Femur (tissue), 1 donor: ENCODE results near the gene TTC23.
A peak's percentile ranks its signal among the peaks of the same experiment; 100 is the strongest.
"Not testable (repeated sequence)": the region's sequence is repeated elsewhere in the genome, so short reads cannot be mapped to it uniquely, and the experiment has no call there.

Source experiments
- DNase-seq: peaks from one replicate; pipeline ENCODE4 v3.0.0-alpha.2; 2017

Gene TTC23

DNA sequence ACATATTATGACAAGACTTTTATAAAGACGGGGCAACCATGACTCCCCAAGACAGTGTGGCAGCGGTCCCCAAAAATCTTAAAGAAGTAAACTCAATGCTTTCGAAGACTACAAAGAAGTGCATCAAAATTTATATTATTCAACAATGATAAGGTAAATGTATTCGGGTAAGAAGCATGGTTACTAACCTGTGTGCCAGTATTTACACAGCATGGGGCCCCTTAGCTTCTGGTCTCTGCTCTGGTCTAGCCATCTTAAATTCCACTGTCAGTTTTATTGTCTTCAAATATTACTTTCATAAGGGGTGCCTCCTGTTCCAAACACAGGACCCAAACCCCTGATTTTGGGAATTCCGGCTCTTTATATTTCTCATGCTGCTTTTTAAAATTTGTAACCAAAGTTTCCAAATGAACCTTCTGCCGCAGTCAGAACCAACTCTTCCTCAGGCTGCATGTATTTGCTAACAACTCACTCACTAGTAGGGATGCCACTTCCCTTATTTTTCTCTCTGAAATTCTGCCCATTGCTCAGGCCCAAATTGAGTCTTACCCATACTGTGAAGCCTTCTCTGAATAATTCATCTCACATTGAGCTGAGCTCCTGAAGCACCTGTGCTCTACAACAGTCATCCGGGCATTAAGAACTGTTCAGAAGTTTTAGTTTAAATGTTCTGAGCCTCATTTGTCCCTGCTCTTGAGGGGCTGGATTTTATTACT is 1.2 kb downstream of the TTC23 start:
- no peak for DNase-seq

DNA sequence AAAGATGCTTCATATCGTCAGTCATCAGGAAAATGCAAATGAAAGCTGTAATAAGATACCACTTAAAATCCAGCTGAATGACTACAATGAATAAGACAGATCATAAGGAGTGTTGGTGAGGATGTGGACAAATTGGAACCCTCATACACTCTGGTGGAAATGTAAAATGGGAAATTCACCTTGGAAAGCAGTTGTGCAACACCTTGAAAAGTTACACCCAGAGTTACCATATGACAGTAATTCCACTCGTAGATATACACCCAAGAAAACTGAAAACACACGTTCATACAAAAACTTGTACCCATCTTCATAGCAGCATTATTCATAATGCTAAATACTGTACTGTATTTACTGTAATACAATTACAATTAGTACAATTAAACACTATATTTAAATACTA is 2.3 kb downstream of the TTC23 start:
- DNase-seq: no peak

DNA sequence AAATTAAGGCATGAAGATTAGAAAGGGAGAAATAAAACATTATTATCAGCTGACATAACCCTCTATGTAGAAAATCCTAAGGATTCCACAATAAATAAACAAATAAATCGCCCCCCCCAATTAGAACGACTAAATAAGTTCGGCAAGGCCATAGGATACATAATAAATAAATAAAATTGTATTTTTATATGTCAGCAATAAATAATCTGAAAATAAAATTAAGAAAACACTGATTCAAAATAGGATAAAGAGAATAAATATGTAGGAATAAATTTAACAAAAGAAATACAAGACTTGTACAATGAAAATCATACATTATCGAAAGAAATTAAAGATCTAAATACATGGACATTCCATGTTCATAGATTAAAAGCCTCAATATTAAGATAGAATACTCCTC is 5.1 kb downstream of the TTC23 start:
- DNase-seq: no peak

DNA sequence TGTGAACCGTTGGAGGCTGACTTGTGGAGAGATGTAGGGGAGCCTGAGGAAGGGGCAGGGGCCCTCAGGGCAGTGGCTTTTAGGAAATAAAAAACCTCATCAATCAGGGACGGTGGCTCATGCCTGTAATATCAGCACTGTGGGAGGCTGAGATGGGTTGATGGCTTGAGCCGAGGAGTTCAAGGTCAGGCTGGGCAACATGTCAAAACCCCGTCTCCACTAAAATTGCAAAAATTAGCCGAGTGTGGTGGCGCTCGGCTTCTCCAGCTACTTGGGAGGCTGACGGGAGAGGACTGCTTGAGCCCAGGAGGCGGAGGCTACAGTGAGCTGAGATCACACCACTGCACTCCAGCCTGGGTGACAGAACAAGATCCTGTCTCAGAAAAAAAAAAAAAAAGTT is 7.6 kb downstream of the TTC23 start:
- DNase-seq: no peak

DNA sequence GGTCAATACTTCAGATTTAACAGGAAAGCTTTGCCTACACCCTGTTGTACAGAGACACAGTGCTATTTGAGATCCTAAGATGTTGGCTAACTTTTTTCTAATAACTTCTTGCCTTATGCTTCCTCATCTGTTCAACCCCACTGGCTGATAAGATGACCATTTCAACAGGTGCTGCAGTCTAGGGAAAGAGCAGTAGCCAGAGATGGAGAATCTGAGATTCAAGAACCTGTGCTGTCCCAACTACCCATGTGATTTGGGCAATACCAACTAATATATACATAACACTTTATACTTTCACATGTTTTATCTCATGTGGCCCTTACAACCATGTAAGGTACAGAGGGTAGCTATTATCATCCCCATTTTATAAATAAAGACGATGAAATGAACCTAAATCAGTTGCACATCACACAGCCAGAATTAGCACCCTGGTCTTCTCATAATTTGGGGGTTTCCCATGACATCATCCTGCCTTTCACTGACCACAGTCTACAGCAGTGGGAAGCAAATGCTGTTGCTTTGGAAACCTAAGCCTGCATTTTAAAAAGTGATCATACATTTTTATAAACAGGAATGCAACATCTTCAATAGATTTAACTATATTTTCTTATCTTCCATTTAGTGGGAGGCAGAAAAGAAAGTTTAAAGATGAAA is 9.7 kb downstream of the TTC23 start:
- no peak for DNase-seq

DNA sequence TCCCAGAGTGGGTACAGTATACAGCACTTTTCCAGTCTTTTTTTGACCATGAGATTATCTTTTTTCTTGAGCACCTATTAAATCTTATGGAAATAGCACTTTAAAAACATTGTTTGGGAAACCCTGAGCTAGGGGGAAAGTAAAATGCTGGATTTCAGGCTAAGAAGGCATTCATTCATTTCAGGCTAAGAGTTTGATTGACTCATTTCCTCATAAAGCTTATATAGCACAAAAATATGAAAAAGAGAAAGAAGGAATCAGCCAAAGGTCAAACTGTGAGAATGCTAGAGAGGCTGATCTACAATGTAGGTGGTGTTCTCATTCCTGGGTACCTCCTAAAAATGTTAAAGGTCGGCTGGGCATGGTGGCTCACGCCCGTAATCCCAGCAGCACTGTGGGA is 10.5 kb downstream of the TTC23 start:
- no peak for DNase-seq

DNA sequence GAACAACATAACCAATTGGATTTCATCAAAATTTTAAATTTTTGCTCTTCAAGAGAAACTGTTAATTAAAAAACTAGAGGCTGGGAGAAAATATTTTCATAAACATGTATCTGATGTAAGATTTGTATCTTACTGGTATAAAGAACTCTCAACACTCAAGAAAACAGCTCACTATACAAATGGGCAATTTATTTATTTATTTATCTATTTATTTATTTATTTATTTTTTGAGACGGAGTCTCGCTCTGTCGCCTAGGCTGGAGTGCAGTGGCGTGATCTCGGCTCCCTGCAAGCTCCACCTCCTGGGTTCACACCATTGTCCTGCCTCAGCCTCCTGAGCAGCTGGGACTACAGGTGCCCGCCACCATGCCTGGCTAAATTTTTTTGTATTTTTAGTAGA is 15.2 kb downstream of the TTC23 start:
- DNase-seq: not testable (repeated sequence)

DNA sequence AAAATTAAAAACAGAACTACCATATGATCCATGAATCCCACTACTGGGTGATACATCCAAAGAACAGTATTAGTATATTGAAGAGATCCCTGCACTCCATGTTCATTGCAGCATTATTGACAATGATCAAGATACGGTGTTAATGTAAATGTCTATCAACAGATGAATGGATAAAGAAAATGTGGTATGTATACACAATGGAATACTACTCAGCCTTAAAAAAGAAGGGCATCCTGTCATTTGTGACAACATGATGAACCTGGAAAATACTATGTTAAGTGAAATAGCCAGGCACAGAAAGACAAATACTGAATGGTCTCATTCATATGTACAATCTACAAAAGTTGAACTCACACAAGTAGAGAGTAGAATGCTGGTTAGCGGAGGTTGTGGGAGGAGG is 16.6 kb downstream of the TTC23 start:
- DNase-seq: no peak

DNA sequence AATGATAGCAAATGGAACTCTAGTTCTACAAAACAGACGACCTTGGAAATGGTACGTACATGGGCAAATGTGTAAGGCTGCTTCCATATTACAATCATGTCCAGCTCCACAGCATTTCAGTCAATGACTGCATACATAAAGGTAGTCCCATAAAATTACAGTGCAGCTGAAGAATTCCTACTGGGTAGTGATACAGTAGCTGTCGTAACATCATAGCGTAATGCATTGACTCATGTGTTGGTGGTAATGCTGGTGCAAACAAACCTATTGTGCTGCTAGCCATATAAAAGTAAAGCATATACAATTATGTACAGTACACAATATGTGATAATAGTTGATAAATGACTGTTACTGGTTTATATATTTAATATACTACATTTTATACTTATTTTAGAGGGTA is 18.5 kb downstream of the TTC23 start:
- no peak for DNase-seq

DNA sequence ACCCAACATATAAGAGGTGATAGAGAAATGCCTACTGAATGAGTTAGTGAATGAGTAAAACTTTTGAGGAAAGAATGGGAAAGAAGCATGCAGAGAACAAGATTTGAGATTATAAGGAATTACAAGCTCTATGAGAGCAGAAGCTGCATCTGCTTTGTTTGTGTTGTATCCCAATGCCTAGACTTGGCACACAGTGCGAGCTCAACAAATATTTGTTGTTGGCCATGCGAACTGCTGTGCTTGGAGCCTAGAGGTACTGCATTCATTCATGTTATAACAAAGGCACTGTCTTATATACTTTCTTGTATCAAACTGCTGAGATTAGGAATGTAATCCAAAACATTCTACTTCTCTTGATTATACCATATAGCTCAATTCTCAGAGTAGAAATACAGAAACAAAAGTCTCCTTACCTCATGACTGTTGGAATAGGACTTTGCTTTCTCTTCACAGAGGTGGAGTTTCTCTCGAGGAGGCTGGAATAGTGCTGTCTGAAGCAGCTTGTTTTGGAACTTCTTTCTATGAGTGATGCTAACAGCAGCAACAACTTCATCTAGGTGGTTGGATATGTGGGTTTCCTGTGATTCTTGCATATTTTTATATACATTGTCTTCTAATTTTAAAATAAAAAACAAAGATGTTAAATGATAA is 21.1 kb downstream of the TTC23 start:
- DNase-seq: no peak

DNA sequence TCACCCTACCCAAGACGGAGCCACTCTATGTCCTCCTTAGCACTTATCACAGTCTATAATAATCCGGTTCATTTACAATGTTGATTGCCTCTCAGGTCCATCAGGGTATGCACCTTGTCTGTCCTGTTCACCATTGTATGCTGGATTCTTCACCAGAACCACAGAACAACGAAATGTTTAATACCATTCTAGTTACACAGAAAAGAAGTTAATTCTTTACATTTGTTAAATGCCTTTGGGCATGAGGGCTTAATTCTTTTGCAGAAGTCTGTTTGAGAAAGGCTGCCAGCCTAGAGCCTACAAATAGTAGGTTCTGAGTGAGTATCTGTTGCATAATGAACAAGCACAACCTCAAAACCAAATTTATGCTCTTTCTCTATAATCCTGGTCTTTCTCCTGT is 22.6 kb downstream of the TTC23 start:
- no peak for DNase-seq

DNA sequence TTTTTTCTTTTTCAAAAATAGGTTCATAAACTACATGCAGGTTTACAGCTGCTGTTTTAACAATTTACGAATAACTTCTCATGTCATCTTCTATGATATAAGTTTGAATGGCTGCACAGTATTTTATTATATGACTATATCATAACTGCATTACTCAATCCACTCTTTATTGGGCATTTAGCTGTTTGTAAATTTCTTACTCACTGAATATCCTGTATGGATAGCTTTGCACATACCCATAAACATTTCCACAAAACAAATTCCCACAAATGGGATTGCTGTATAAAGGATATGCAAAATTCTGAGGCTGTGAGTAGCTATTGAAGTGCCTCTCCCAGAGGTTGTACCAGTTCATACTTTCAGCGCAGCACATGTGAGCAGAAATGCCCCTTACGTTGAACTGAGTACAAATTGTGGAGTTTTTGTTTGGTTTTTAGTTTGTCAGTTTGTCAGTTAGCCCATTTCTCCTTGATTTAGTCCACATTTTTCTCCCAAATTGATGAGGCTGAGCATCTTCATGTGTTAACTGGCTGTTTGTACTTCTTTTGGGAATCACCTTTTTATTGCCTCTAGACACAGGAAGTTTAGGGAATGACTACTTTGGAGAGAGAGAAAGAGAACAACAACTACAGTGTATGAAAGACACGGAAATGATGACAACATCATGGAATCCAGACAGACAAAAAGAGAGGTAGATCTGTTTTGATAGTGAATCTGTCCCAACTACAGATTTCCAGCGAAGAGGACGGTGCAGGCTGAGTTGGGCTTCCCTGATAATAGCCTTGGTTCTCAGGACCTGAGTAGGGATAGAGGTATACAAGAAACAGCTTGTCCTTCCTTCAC is 24.8 kb downstream of the TTC23 start:
- no peak for DNase-seq

DNA sequence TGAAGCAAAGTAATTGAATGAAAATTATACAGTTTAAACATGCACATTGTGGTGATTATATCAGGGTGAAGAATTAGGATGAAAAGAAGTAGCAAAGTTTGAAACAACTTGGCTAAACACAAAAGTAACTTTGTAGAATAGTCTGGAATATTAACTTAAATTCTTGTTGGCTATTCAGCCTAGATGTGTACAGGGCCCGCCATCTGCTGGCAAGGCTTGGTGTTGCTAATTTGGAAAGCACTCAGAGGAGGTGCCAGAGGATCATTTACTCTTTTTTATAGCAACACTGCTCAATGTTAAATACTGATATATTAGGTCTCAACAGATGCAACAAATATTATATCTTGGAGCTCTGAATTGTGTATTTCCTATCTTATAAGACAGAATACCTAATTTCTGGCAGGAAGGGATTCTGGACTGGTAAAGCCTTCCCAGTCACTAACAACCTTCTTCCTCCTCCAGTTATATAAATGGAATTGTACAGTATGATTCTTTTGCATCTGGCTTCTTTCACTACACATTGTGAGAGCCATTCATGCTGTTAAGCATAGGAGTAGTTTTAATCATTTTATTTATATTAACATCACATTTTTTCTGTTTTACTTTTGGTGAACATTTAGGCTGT is 36.1 kb downstream of the TTC23 start:
- DNase-seq: peak; percentile 83

DNA sequence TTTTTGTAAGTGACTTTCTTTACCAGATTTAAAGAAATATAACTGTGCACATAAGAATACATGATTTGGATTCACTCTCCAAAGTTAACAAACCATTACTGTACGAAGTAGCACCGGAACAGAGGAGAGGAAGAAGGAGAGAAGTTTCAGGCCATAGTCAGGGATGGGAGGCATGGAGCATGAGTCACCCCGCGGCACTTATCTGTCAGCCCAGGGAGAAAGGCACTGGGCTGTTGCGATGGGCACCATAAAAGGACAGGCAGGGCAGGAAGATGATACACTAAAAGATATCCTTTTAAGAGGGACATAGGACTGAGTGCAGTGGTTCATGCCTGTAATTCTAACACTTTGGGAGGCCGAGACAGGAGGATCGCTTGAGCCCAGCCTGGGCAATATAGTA is 37.0 kb downstream of the TTC23 start:
- no peak for DNase-seq

DNA sequence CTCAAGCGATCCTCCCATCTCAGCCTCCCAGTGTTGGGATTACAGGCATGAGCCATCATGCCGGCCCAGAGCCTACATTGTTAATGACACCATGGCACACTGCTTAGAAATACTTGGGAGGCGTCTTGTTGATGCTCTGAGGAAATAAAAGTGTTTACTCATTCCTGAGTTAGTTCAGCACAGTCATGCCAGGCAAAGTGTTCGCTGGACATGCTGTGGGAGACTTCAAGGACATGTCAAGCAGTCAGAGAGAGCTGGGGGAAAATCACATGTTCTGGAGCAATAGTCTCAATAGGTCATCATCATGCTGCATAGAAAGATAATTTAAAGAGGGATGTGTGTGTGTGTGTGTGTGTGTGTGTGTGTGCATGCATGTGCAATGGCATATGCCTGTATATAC is 37.5 kb downstream of the TTC23 start:
- DNase-seq: no peak

DNA sequence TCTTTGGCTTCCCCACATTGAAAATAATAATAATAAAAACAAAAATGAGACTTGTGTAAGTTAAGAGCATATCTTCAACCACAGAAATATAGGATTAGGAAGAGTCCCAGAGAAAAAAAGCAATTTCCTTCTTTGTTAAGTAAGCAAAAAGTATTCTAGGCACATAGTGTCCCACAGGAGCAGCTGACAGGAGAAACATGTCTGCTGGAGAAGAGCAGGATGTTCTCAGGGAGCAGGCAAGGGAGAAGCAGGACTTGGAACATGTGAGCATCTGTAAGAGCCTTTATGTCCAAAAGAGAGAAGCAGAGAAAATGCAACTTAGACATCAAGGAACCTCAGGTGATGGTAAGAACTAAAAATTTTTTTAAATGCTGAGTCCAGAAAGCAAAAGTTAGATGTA is 39.0 kb downstream of the TTC23 start:
- no peak for DNase-seq

DNA sequence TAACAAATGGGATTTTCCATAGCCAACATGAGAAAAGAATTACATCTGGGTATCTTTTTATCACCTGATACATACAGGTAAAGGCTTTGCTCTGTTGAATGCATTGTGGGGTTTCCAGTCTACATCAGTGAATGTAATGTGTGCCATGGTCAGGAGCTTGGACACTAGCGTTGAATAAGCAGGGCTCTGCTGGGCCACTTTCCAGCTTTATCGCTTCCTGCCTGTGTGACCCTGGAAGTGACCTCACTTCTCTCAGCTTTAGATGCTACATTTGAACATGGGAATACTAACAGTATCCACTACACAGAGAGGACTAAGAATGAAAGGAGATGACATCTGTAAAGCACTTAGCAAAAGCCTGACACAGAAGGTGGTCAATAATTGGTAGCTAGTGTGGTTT is 40.1 kb downstream of the TTC23 start:
- no peak for DNase-seq

DNA sequence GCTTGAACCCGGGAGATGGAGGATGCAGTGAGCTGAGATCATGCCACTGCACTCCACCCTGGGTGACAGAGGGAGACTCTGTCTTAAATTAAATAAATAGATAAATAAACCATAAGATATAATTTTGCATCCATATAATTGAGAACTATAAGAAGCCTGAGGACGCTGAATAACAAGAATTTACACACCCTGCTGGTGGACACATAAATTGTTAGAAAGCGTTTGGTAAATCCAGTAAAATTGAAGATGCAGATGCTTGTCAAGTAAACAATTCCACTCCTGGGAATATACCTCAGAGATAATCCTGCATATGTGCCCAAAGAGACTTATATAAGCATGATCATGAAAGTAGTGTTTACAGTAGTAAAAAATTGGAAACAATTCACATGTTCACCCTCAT is 41.7 kb downstream of the TTC23 start:
- no peak for DNase-seq

DNA sequence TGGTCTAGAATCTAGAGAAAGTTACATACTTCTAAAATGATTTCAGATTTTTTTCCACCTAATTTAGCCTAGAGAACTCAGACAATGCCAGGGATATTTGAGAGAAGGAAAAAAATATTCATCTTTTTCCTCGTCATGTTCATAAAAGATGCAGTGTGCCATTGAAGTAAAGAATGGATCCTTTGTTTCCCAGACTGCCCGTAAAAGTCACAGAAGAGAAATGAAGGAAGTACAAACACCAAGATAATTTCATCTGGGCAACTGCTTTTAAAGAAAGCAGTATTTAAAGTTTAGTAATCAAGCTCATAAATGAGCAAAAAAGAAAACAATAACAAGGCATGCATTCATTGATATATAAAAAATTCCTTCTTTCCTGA is 47.2 kb downstream of the TTC23 start:
- DNase-seq: no peak

DNA sequence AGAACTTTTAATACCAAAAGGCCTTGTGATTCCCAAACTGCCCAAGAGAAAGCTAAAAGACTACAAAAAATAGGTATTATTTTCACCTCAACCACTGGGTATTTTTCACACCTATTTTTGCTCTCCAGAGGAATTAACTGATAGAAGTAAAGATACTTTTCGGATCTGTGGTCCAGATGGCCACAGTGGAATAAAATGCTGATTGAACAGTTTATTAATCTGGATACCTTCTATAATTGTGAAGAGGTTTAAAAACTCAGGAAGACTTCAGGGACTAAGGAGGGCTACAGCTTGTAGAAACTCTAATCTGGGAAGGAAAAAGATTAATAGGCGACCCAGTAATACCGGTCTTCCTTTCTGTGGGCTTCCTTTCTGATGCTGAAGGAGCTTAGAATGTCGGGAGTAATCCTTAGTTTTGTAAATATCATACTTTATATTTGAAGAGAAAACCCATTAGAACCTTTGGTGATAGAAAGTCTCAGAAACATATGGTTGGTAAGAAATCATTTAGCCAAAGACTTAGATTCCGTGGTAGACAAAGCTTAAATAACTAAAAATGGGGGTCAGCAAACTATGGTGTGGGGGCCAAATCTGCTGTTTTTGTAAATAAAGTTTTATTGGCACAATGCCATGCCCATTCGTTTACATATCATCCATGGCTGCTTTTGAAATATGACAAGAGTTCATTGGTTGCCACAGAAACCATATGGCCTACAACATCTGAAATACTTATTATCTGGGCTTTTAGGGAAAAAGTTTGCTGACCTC is 47.8 kb downstream of the TTC23 start:
- no peak for DNase-seq

DNA sequence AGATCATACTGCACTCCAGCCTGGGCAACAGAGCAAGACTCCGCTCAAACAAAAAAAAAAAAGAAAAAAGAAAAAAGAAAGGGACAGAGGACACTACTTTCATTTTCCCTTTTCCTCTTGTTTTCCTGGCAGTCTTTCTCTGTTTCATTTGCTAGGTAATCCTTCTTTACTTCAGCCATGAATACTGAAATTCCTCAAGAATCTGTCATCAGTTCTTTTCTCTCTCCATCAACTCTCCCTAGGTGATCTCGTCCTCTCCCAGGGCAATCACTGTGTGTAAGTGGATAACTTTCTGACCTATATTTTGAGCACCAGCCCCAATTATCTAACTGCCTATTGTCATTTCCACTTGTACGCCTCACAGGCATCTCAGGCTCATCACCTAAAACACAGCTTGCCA is 51.5 kb downstream of the TTC23 start:
- no peak for DNase-seq

DNA sequence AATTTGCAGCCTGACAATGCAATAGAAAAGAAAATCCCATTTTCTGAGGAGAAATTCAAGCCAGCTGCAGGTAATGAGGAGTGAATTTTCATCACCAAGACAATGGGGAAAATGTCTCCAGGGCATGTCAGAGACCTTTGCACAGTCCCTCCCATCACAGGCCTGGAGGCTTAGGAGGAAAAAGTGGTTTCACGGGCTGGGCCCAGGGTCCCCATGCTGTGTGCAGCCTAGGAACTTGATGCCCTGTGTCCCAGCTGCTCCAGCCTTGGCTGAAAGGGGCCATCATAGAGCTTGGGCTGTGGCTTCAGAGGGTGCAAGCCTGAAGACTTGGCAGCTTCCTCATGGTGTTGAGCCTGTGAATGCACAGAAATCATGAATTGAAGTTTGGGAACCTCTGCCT is 57.2 kb downstream of the TTC23 start:
- not testable (repeated sequence) for DNase-seq
